K562 (cell line): ENCODE measurements around the gene MAGIX. TPM values are rescaled to one million over a fixed set of nuclear protein-coding genes. Genes with fewer than 3 reads are reported as not detected.

ENCODE experiments used
- CHD1 ChIP-seq: fragments of 200-600 bp; sonication (generic); IDR thresholded peaks from one replicate; pipeline ENCODE4 v1.6.1; 2012; ENCODE audit warnings: mild to moderate bottlenecking, moderate library complexity, low read length, inconsistent platforms
- DACH1 ChIP-seq: fragments of 450-650 bp; IDR thresholded peaks from 2 replicates; pipeline ENCODE4 v1.6.1; 2018; ENCODE audit not compliant: partially characterized antibody
- ERF ChIP-seq: fragments of 450-650 bp; formaldehyde crosslinking; IDR thresholded peaks from 2 replicates; pipeline ENCODE4 v1.4.0; 2020; ENCODE audit warnings: mild to moderate bottlenecking, mixed read lengths
- ETS2 ChIP-seq: IDR thresholded peaks from 2 replicates; pipeline ENCODE4 v1.6.1; 2016; ENCODE audit warnings: borderline replicate concordance, missing genetic modification characterization, mild to moderate bottlenecking, moderate library complexity, missing compliant biosample characterization; ENCODE audit not compliant: poor library complexity, severe bottlenecking
- MAFG ChIP-seq: fragments of 450-650 bp; conservative IDR thresholded peaks from 2 replicates; pipeline ENCODE4 v1.6.1; 2016; ENCODE audit warnings: missing genetic modification characterization, missing compliant biosample characterization
- MECOM ChIP-seq: fragments of 250-450 bp; sonication (Bioruptor Pico); IDR thresholded peaks from 2 replicates; pipeline ENCODE4 v1.8.0; 2022; ENCODE audit warnings: inconsistent platforms
- STAT5B ChIP-seq: fragments of 250-450 bp; sonication (Bioruptor Pico); IDR thresholded peaks from 2 replicates; pipeline ENCODE4 v1.8.0; 2021; ENCODE audit warnings: mild to moderate bottlenecking, inconsistent platforms
- polyA plus RNA-seq, 8 experiments: library from polyadenylated mRNA; depleted of rRNA in 4 of 8; stranded (reverse) in 5 of 8; unstranded in 3 of 8; fragments of >200 nt; fragmentation: Nextera tagmentation in 2 of 8; fragmentation: Illumina TruSeq in 1 of 8; extraction: Ambion mirVana in 2 of 8; extraction: Trizol in 1 of 8; gene quantifications; 2 replicates each; pipeline versions ENCODE4 v1.2.1 to v1.2.3, GENCODE V29; 2011 to 2014; ENCODE audit warnings: inconsistent platforms in 1 of 8, missing spikeins in 1 of 8
- total RNA-seq, 7 experiments: library from RNA; depleted of rRNA in 6 of 7; stranded (reverse); fragments of >200 nt in 6 of 7; fragmentation: Illumina TruSeq in 2 of 7; extraction: Trizol in 2 of 7; gene quantifications; 2 replicates each; pipeline versions ENCODE4 v1.2.1 to v1.2.3, GENCODE V29; 2011 to 2021; ENCODE audit warnings: low replicate concordance in 1 of 7
- TF ChIP-seq, protein P1 (sequence below): sonication (generic); formaldehyde crosslinking; IDR thresholded peaks from 2 replicates; pipeline ENCODE4 v1.8.0; 2022; ENCODE audit warnings: mild to moderate bottlenecking, missing genetic modification reagents
- TF ChIP-seq, protein P2 (sequence below): fragments of 450-650 bp; conservative IDR thresholded peaks from 2 replicates; pipeline ENCODE4 v1.6.1; 2016; ENCODE audit warnings: missing genetic modification characterization, low read depth, mild to moderate bottlenecking, missing compliant biosample characterization, moderate library complexity
- TF ChIP-seq, protein P3 (sequence below), 2 experiments: fragments of 450-650 bp; conservative IDR thresholded peaks; 2 replicates each; pipeline ENCODE4 v1.6.1; 2017; ENCODE audit warnings: mild to moderate bottlenecking in 2 of 2, moderate library complexity in 2 of 2
- TF ChIP-seq, protein P4 (sequence below): fragments of 450-650 bp; IDR thresholded peaks from 2 replicates; pipeline ENCODE4 v1.6.1; 2017; ENCODE audit warnings: antibody characterized with exemption, mild to moderate bottlenecking
- TF ChIP-seq, protein P5 (sequence below): fragments of 250-450 bp; sonication (Bioruptor Pico); IDR thresholded peaks from 2 replicates; pipeline ENCODE4 v1.5.0; 2021; ENCODE audit warnings: mild to moderate bottlenecking, moderate library complexity
- TF ChIP-seq, protein P6 (sequence below): fragments of 450-650 bp; formaldehyde crosslinking; conservative IDR thresholded peaks from 2 replicates; pipeline ENCODE4 v1.4.0; 2022; ENCODE audit warnings: mild to moderate bottlenecking, missing genetic modification characterization

MAGIX gene
- total and polyA plus RNA-seq, 9 of the 15 experiments (the other 6 are each of a cell fraction or from before 2014, with no cell fraction given): 0.08 to 3.5 (median 0.47) TPM

DNA sequence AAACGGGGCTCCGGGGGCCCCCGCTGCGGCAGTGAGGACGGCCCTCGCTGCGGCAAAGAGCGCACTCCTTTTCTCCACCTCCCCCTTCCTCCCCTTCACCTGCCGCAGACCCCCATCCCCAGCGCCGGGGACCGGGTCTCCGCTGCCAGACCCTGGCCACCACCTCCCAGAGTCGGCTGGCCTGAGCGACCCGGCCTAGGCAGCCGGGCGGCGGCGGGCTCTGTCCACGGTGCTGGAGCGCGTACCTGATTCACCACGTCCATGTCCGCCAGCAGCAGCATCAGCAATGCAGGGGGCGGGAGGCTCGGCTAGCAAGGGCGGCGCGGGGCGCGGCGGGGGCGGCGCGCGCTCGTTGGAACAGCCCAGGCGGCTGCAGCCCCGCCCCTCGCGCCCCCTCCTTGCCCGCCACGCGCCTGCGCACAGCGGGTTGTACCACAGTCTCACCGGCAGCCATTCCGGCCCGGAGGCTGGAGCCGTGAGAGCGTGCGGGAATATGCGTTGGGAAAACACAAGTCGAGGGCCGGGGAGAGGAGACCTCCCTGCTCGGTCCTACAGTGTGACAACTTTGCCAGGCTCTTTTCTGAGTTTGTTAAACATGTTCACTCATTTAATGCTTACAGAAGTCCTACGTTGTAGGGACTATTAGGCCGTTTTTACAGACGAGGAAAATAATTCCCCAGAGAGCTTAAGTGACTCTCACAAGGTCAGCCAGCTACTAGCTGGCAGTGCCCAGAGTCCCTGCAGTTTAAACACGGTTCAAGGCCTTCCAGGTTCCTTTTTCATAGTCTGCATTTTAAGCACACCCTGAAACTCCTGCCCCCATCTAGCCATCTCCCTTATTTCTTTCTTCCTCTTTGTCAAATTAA, 37.6 kb downstream of the MAGIX start, which contains the start of gene SYP (continued):
- TF ChIP-seq, protein P1, sequence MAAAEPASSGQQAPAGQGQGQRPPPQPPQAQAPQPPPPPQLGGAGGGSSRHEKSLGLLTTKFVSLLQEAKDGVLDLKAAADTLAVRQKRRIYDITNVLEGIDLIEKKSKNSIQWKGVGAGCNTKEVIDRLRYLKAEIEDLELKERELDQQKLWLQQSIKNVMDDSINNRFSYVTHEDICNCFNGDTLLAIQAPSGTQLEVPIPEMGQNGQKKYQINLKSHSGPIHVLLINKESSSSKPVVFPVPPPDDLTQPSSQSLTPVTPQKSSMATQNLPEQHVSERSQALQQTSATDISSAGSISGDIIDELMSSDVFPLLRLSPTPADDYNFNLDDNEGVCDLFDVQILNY (CRISPR knock-in tag): peak; percentile 90; the same call in 1 of the 2 replicates
- TF ChIP-seq DACH1 (no peak), MAFG (tag) (no peak), STAT5B (CRISPR knock-in tag) (no peak), ETS2 (no peak), CHD1 (no peak), ERF (CRISPR knock-in tag) (no peak), MECOM (CRISPR knock-in tag) (no peak)
- TF ChIP-seq, protein P2, sequence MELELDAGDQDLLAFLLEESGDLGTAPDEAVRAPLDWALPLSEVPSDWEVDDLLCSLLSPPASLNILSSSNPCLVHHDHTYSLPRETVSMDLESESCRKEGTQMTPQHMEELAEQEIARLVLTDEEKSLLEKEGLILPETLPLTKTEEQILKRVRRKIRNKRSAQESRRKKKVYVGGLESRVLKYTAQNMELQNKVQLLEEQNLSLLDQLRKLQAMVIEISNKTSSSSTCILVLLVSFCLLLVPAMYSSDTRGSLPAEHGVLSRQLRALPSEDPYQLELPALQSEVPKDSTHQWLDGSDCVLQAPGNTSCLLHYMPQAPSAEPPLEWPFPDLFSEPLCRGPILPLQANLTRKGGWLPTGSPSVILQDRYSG: no peak
- TF ChIP-seq, protein P3, sequence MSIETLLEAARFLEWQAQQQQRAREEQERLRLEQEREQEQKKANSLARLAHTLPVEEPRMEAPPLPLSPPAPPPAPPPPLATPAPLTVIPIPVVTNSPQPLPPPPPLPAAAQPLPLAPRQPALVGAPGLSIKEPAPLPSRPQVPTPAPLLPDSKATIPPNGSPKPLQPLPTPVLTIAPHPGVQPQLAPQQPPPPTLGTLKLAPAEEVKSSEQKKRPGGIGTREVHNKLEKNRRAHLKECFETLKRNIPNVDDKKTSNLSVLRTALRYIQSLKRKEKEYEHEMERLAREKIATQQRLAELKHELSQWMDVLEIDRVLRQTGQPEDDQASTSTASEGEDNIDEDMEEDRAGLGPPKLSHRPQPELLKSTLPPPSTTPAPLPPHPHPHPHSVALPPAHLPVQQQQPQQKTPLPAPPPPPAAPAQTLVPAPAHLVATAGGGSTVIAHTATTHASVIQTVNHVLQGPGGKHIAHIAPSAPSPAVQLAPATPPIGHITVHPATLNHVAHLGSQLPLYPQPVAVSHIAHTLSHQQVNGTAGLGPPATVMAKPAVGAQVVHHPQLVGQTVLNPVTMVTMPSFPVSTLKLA (conservative IDR thresholded peaks at IDR 0.05): peak; percentile 52 to 79; a peak in 3 of 4 replicates
- TF ChIP-seq, protein P4, sequence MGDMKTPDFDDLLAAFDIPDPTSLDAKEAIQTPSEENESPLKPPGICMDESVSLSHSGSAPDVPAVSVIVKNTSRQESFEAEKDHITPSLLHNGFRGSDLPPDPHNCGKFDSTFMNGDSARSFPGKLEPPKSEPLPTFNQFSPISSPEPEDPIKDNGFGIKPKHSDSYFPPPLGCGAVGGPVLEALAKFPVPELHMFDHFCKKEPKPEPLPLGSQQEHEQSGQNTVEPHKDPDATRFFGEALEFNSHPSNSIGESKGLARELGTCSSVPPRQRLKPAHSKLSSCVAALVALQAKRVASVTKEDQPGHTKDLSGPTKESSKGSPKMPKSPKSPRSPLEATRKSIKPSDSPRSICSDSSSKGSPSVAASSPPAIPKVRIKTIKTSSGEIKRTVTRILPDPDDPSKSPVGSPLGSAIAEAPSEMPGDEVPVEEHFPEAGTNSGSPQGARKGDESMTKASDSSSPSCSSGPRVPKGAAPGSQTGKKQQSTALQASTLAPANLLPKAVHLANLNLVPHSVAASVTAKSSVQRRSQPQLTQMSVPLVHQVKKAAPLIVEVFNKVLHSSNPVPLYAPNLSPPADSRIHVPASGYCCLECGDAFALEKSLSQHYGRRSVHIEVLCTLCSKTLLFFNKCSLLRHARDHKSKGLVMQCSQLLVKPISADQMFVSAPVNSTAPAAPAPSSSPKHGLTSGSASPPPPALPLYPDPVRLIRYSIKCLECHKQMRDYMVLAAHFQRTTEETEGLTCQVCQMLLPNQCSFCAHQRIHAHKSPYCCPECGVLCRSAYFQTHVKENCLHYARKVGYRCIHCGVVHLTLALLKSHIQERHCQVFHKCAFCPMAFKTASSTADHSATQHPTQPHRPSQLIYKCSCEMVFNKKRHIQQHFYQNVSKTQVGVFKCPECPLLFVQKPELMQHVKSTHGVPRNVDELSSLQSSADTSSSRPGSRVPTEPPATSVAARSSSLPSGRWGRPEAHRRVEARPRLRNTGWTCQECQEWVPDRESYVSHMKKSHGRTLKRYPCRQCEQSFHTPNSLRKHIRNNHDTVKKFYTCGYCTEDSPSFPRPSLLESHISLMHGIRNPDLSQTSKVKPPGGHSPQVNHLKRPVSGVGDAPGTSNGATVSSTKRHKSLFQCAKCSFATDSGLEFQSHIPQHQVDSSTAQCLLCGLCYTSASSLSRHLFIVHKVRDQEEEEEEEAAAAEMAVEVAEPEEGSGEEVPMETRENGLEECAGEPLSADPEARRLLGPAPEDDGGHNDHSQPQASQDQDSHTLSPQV: peak; percentile 75; the same call in 1 of the 2 replicates
- TF ChIP-seq, protein P5, sequence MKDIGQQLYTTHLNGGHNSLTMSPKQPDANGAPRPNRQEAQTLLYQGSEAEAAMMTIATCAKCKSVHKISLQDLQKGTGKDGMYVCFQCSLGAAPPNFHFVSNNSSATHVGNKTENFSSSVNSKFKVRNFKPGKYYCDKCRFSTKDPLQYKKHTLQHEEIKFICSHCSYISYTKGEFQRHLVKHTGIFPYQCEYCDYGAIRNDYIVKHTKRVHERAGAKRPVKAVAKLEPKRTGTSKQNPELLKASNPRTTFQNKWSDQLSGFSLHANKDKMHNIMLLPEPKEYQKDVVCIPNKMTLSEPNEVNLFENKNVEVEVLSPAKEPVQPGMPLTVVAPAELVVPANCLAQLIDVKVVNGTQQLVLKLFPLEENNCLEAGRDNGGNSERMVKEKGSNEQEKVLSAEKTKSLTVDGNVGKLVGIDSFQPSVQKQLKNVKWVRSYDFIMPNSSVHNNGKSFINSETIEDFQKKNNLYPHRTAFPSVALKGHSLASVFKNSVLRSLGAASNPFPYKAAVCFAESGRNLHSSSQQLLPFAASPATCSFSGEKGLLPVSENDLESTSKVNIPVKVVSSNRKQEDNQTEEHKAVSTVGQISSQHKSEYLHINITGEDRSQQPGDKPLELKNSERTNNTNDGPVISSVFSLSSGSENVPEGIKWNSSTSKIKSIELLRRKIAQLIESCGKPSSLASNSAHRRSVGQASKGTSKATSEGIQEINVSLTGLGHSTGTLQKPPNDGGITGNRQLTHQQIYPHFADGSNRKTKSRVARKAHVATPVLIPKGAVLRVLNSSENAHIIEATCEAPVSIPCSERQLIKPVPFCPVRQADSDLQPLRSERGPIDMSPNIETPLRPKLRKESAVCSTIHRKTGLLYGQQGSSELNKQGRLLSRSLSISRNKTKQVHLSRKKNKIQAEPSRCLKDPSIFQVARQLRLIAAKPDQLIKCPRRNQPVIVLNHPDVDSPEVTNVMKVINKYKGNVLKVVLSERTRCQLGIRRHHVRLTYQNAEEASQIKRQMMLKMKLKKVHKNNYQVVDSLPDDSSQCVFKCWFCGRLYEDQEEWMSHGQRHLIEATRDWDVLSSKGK (CRISPR knock-in tag): no peak
- TF ChIP-seq, protein P6, sequence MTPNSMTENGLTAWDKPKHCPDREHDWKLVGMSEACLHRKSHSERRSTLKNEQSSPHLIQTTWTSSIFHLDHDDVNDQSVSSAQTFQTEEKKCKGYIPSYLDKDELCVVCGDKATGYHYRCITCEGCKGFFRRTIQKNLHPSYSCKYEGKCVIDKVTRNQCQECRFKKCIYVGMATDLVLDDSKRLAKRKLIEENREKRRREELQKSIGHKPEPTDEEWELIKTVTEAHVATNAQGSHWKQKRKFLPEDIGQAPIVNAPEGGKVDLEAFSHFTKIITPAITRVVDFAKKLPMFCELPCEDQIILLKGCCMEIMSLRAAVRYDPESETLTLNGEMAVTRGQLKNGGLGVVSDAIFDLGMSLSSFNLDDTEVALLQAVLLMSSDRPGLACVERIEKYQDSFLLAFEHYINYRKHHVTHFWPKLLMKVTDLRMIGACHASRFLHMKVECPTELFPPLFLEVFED: no peak
